Stomach (tissue), 4 donors: ENCODE measurements around the gene GALNT17.

Experiments used
- POLR2AphosphoS5 ChIP-seq, 3 donors: sonication (generic); formaldehyde crosslinking; IDR thresholded peaks; one replicate each; pipeline ENCODE4 v1.6.1; 2016; ENCODE audit warnings: antibody characterized with exemption in 3 of 3
- TF ChIP-seq, protein P1 (sequence below), 7 experiments: fragments of 450-650 bp in 4 of 7; fragments of 200-600 bp in 3 of 7; sonication (generic) in 3 of 7; IDR thresholded peaks; one replicate each; pipeline ENCODE4 v1.5.1; 2016 to 2019; ENCODE audit warnings: antibody characterized with exemption in 7 of 7, control low read depth in 2 of 7, mild to moderate bottlenecking in 1 of 7

DNA sequence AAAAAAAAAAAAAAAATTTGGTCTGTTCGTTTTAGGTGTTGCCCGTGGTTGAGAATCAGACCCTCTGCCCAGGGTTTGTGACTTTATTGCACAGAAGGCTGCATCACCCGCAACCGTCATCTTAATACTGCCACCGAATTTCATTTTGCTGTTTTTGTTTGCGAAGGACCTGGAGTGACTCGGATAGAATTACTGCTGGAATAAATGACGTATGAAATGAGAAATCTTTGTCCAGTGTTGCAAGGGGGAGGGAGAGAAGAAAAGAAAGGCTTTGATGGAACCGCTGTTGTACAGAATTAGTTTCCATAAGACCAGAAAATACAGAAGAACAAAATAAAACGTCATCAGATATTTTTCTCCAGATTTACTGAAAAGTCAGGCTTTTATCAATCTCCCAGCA, 103.3 kb downstream of the GALNT17 start:
- no peak for TF ChIP-seq POLR2AphosphoS5 (IDR thresholded peaks at IDR 0.05)
- TF ChIP-seq, protein P1, sequence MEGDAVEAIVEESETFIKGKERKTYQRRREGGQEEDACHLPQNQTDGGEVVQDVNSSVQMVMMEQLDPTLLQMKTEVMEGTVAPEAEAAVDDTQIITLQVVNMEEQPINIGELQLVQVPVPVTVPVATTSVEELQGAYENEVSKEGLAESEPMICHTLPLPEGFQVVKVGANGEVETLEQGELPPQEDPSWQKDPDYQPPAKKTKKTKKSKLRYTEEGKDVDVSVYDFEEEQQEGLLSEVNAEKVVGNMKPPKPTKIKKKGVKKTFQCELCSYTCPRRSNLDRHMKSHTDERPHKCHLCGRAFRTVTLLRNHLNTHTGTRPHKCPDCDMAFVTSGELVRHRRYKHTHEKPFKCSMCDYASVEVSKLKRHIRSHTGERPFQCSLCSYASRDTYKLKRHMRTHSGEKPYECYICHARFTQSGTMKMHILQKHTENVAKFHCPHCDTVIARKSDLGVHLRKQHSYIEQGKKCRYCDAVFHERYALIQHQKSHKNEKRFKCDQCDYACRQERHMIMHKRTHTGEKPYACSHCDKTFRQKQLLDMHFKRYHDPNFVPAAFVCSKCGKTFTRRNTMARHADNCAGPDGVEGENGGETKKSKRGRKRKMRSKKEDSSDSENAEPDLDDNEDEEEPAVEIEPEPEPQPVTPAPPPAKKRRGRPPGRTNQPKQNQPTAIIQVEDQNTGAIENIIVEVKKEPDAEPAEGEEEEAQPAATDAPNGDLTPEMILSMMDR (IDR thresholded peaks at IDR 0.05) = no peak
